Glutamatergic neuron (in vitro differentiated cells): Measurements from ENCODE around the gene NTF3. TPM values are rescaled to one million over a fixed set of nuclear protein-coding genes. Genes with fewer than 3 reads are reported as not detected.

Source experiments
- DNase-seq: peaks from one replicate; pipeline ENCODE4 v3.0.0; 2022
- H3K27ac Mint-ChIP-seq: one replicate; pipeline ENCODE4 v1.8.0; 2020; ENCODE audit warnings: mild to moderate bottlenecking, mixed read lengths, inconsistent platforms; ENCODE audit not compliant: unreplicated experiment
- H3K27me3 Mint-ChIP-seq: one replicate; pipeline ENCODE4 v1.8.0; 2020; ENCODE audit warnings: mild to moderate bottlenecking, moderate library complexity, mixed read lengths, inconsistent platforms; ENCODE audit not compliant: unreplicated experiment
- H3K36me3 Mint-ChIP-seq: one replicate; pipeline ENCODE4 v1.8.0; 2020; ENCODE audit warnings: mild to moderate bottlenecking, mixed read lengths, inconsistent platforms; ENCODE audit not compliant: unreplicated experiment
- H3K4me1 Mint-ChIP-seq: one replicate; pipeline ENCODE4 v1.8.0; 2020; ENCODE audit warnings: mild to moderate bottlenecking, low read depth, mixed read lengths, inconsistent platforms; ENCODE audit not compliant: unreplicated experiment
- H3K4me3 Mint-ChIP-seq: one replicate; pipeline ENCODE4 v1.8.0; 2020; ENCODE audit warnings: mild to moderate bottlenecking, mixed read lengths, inconsistent platforms; ENCODE audit not compliant: unreplicated experiment
- H3K9me3 Mint-ChIP-seq: one replicate; pipeline ENCODE4 v1.8.0; 2020; ENCODE audit warnings: mild to moderate bottlenecking, moderate library complexity, mixed read lengths, inconsistent platforms; ENCODE audit not compliant: unreplicated experiment
- CTCF ChIP-seq: fragments of 200-600 bp; sonication (generic); IDR thresholded peaks from one replicate; pipeline ENCODE4 v1.5.0; 2021; ENCODE audit not compliant: partially characterized antibody, unreplicated experiment
- total RNA-seq: library from RNA; stranded (reverse); fragmentation: NEBNext Ultra II Directional; extraction: Animal tissue kit (Norgen Biotek cat#: 25700); gene quantifications from one replicate; pipeline ENCODE4 v1.2.1, GENCODE V29; 2021; ENCODE audit not compliant: unreplicated experiment

Gene NTF3
- total RNA-seq, 1 donor from 2014 or later: 5.0 TPM

- H3K36me3 Mint-ChIP-seq: no peaks in the 10 kb centered on the region
- H3K4me3 Mint-ChIP-seq: no peak overlapping the region
- TF ChIP-seq CTCF: no peak
- H3K27me3 Mint-ChIP-seq: peaks cover 4% of the 10 kb centered on the region
- H3K9me3 Mint-ChIP-seq: no peaks in the 10 kb centered on the region
- DNase-seq: no peak
- H3K4me1 Mint-ChIP-seq: peaks cover 7% of the 10 kb centered on the region
- no peak overlapping the region for H3K27ac Mint-ChIP-seq
These were observed 32.2 kb downstream of the NTF3 start for GRCh38 chr12:5464096-5464495.

DNA sequence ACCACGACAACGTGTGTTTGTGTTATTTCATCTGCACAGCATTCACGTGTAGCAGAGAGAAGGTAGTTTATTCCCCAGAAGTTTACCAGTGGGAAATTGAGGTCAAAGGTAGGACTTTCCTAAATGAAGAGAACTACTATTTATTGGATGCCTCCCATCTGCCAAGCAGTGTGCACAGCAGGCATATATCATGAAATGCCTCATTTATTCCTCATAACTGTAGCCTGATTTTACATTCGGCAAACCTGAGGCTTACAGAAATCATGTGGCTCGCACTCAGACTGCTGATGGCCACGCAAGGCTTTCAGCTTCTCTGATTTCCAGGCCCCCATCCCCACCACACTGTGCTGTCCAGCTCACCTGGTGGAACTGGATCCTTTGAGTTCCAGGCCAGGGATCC lies 33.5 kb downstream of the NTF3 start:
- DNase-seq: no peak

DNA sequence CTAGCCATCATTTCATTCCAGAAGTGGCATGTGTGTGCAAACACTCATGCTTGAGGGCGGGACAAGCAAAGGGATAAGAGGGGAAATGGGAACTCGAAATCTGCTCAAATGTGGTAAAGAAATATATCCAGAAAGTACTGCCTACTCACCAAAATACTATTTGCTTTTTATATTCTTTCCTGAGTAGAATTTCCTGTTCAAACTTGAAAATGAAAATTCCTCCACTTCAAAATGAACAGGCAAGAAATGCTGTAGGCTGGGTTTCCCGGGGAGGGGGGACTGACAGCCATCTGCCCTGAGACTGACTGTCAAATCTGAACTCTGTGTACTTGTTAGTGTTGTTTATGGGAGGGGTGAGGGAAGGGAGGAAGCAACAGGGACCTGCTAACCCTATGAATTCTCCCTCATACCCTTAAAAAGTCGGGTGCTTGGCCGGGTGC lies 34.6 kb downstream of the NTF3 start:
- Mint-ChIP-seq H3K27me3 (peaks cover 4% of the 10 kb centered on the region), H3K9me3 (no peaks in the 10 kb centered on the region), H3K36me3 (no peaks in the 10 kb centered on the region), H3K4me1 (peaks cover 6% of the 10 kb centered on the region), H3K27ac (no peak overlapping the region), H3K4me3 (no peak overlapping the region)
- TF ChIP-seq CTCF: no peak
- DNase-seq: no peak

More for the DNA sequence above, 33.5 kb downstream of the NTF3 start:
- peaks cover 11% of the 10 kb centered on the region for H3K4me1 Mint-ChIP-seq
- no peaks in the 10 kb centered on the region for H3K36me3 Mint-ChIP-seq
- H3K4me3 Mint-ChIP-seq: no peak overlapping the region
- H3K27ac Mint-ChIP-seq: no peak overlapping the region
- no peak for TF ChIP-seq CTCF
- peaks cover 4% of the 10 kb centered on the region for H3K27me3 Mint-ChIP-seq
- no peaks in the 10 kb centered on the region for H3K9me3 Mint-ChIP-seq

DNA sequence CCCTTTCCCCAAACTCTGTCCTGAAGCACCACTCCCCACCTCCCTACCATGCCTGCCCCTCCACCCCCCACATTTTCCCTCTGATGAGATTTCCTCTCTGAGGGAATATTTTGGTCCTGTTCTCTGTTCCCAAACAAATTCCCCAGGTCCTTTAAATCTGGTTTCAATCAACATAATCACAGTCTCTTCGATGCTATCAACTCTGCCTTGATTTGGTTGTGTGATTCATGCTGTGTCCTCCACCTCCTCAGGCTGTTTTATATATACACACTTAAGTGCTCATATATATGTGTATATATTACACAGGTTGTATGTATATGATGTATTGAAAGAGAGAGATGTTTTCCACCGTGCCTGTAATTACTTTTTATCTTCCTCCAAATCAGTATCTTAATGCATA lies 36.0 kb downstream of the NTF3 start:
- peaks cover 6% of the 10 kb centered on the region for H3K4me1 Mint-ChIP-seq

DNA sequence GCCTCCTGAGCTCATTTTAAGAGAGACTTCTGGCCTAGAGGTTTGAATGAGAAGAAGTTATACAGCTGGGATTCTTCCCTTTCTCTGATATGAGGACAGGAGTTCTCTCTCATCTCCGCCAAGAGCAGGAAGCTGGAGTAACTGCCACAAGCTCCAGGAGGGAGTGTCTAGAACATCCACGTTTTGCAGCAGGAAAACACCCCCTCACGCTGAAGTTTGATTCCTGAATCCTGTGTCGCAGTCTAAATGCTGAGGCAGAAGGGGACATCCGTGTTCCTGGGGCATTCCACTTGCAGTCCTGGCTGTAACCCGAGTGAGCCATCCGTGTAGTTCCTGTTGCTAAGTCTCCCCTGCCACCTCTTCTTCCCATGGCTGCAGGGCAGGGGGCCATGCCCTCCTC lies 38.3 kb downstream of the NTF3 start:
- H3K4me1 Mint-ChIP-seq: peaks cover 6% of the 10 kb centered on the region
- peak overlapping the region; percentile 23 for H3K27ac Mint-ChIP-seq
- peaks cover 3% of the 10 kb centered on the region for H3K27me3 Mint-ChIP-seq
- DNase-seq: no peak
- TF ChIP-seq CTCF: no peak
- peaks cover 2% of the 10 kb centered on the region for H3K9me3 Mint-ChIP-seq
- H3K36me3 Mint-ChIP-seq: no peaks in the 10 kb centered on the region
- no peak overlapping the region for H3K4me3 Mint-ChIP-seq

More for the DNA sequence above, 36.0 kb downstream of the NTF3 start:
- no peak overlapping the region for H3K27ac Mint-ChIP-seq
- DNase-seq: no peak
- no peaks in the 10 kb centered on the region for H3K36me3 Mint-ChIP-seq
- H3K27me3 Mint-ChIP-seq: peaks cover 7% of the 10 kb centered on the region
- no peaks in the 10 kb centered on the region for H3K9me3 Mint-ChIP-seq
- no peak for TF ChIP-seq CTCF
- H3K4me3 Mint-ChIP-seq: no peak overlapping the region
